Measurements from ENCODE around the gene MAPRE2. TPM values are rescaled to one million over a fixed set of nuclear protein-coding genes. Genes with fewer than 3 reads are reported as not detected.

The MAPRE2 gene
- total and polyA plus RNA-seq, 2 of the 13 experiments (the other 11 are each of a cell fraction or from before 2014, with no cell fraction given) = 34.5 to 67.9 TPM

DNA sequence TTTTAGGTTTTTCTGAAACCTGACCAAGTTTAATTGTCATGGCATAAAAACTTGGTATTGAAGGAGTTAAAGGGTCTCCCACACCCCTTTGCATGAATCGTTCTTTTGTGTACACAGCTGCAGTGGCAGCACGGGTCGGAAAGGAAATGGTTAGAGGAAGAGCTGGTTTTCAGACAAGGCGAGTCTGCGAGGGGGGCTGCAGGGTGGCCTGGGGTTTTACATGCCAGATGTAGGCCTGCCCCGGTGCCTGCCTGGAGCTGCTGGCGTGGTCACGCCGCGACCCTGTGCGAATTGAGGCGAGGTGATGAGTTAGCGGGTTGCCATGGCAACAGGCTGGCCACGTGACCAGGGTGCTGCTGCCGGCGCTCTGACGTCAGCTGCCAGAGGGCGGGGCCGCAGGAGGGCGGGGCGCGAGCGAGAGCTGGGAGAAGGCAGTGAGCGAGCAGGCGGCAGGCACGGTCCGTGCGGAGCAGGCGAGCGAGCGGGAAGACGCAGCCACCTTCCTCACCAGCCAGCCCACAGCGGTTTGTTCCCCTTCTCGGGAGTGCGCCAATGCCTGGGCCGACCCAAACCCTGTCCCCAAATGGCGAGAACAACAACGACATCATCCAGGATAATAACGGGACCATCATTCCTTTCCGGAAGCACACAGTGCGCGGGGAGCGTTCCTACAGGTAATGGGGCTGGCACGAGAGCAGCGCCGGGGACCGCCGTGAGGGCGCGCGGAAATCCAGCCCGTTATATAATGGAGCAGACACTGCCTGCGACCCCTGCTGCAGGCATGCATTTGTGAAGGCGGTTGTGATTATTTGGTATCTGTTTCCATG lies at the start of gene MAPRE2 (continued):
- TF ChIP-seq, protein P1, sequence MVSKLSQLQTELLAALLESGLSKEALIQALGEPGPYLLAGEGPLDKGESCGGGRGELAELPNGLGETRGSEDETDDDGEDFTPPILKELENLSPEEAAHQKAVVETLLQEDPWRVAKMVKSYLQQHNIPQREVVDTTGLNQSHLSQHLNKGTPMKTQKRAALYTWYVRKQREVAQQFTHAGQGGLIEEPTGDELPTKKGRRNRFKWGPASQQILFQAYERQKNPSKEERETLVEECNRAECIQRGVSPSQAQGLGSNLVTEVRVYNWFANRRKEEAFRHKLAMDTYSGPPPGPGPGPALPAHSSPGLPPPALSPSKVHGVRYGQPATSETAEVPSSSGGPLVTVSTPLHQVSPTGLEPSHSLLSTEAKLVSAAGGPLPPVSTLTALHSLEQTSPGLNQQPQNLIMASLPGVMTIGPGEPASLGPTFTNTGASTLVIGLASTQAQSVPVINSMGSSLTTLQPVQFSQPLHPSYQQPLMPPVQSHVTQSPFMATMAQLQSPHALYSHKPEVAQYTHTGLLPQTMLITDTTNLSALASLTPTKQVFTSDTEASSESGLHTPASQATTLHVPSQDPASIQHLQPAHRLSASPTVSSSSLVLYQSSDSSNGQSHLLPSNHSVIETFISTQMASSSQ (IDR thresholded peaks at IDR 0.05; ENCODE audit: low read depth) = no peak; the same call in 1 of the 2 replicates
- TF ChIP-seq, protein P1 (CRISPR knock-in tag; IDR thresholded peaks at IDR 0.05; ENCODE audit: borderline replicate concordance) = no peak
- TF ChIP-seq AHDC1 (CRISPR knock-in tag; IDR thresholded peaks at IDR 0.05; ENCODE audit: borderline replicate concordance) (peak; percentile 61), MXD4 (CRISPR knock-in tag; IDR thresholded peaks at IDR 0.05) (peak; percentile 81), ZNF883 (CRISPR knock-in tag; IDR thresholded peaks at IDR 0.05; ENCODE audit: not compliant biosample characterization) (peak; percentile 87), CSRNP1 (CRISPR knock-in tag; IDR thresholded peaks at IDR 0.05) (peak; percentile 91), NCOA1 (CRISPR knock-in tag; IDR thresholded peaks at IDR 0.05) (no peak), ZNF382 (CRISPR knock-in tag; IDR thresholded peaks at IDR 0.05; ENCODE audit: borderline replicate concordance) (no peak), ZNF30 (CRISPR knock-in tag; IDR thresholded peaks at IDR 0.05) (no peak), ZFP90 (CRISPR knock-in tag; IDR thresholded peaks at IDR 0.05; ENCODE audit: borderline replicate concordance) (peak; percentile 31; the same call in 1 of the 2 replicates), RFX5 (IDR thresholded peaks at IDR 0.05; ENCODE audit: low read depth, low read length) (peak; percentile 94), ZKSCAN8 (CRISPR knock-in tag; IDR thresholded peaks at IDR 0.05; ENCODE audit: borderline replicate concordance) (0 out of 2 replicates have a peak, but pooled peaks have one; percentile 26)
- TF ChIP-seq, protein P2, sequence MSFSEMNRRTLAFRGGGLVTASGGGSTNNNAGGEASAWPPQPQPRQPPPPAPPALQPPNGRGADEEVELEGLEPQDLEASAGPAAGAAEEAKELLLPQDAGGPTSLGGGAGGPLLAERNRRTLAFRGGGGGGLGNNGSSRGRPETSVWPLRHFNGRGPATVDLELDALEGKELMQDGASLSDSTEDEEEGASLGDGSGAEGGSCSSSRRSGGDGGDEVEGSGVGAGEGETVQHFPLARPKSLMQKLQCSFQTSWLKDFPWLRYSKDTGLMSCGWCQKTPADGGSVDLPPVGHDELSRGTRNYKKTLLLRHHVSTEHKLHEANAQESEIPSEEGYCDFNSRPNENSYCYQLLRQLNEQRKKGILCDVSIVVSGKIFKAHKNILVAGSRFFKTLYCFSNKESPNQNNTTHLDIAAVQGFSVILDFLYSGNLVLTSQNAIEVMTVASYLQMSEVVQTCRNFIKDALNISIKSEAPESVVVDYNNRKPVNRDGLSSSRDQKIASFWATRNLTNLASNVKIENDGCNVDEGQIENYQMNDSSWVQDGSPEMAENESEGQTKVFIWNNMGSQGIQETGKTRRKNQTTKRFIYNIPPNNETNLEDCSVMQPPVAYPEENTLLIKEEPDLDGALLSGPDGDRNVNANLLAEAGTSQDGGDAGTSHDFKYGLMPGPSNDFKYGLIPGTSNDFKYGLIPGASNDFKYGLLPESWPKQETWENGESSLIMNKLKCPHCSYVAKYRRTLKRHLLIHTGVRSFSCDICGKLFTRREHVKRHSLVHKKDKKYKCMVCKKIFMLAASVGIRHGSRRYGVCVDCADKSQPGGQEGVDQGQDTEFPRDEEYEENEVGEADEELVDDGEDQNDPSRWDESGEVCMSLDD (CRISPR knock-in tag; IDR thresholded peaks at IDR 0.05; ENCODE audit: borderline replicate concordance) = no peak

All from HepG2 (cell line).